ENCODE data around the gene FIZ1. TPM values are rescaled to one million over a fixed set of nuclear protein-coding genes. Genes with fewer than 3 reads are reported as not detected.

Gene FIZ1
- total and polyA plus RNA-seq, 3 experiments from 2014 or later: 4.6 to 25.8 (median 23.9) TPM

- peaks cover 12% of the 10 kb centered on the region for H3K36me3 ChIP-seq (ENCODE audit: insufficient read depth, low read length)
- POLR2A ChIA-PET: no interaction called here
- CTCF ChIA-PET: interaction anchor here (1.3 kb wide), 1 partner anchor 9 kb away, joined by 3 read pairs; no protein-coding TSS in a partner anchor
- no peaks in the 10 kb centered on the region for H3K27me3 ChIP-seq (ENCODE audit: insufficient read depth, low read length, poor library complexity, severe bottlenecking)
- H3K4me1 Mint-ChIP-seq: peaks cover 17 to 19% (median 19%) of the 10 kb centered on the region in 3 donors
- no peaks in the 10 kb centered on the region for H3K9me3 ChIP-seq (ENCODE audit: low read length)
- peak overlapping the region in 1 of 7 donors; percentile 52 for H3K4me3 Mint-ChIP-seq
- DNase-seq: no peak
- peaks cover 16% of the 10 kb centered on the region for H3K4me1 ChIP-seq (ENCODE audit: insufficient read depth, low read length)
- peaks cover 13 to 45% (median 14%) of the 10 kb centered on the region in 3 donors for H3K36me3 Mint-ChIP-seq
- no peaks in the 10 kb centered on the region for H3K9me3 Mint-ChIP-seq
- no peak overlapping the region for H3K4me3 ChIP-seq (ENCODE audit: low read length)
- no peak overlapping the region for H3K27ac Mint-ChIP-seq
- peaks cover 0 to 1% of the 10 kb centered on the region in 2 donors for H3K27me3 Mint-ChIP-seq
- H3K27ac ChIP-seq (ENCODE audit: low read depth, low read length): no peak overlapping the region
Observed at GRCh38 chr19:55597501-55597921, 1.8 kb downstream of the FIZ1 start.

- CTCF ChIA-PET: no interaction called here
- POLR2A ChIA-PET: no interaction called here
- Histone ChIP-seq H3K4me3 (ENCODE audit: low read length) (no peak overlapping the region), H3K4me1 (ENCODE audit: insufficient read depth, low read length) (peaks cover 14% of the 10 kb centered on the region), H3K27me3 (ENCODE audit: insufficient read depth, low read length, poor library complexity, severe bottlenecking) (no peaks in the 10 kb centered on the region), H3K9me3 (ENCODE audit: low read length) (no peaks in the 10 kb centered on the region), H3K27ac (ENCODE audit: low read depth, low read length) (no peak overlapping the region), H3K36me3 (ENCODE audit: insufficient read depth, low read length) (peaks cover 12% of the 10 kb centered on the region)
- DNase-seq: no peak
- peaks cover 13 to 48% (median 14%) of the 10 kb centered on the region in 3 donors for H3K36me3 Mint-ChIP-seq
- H3K4me3 Mint-ChIP-seq: peak overlapping the region in 2 of 7 donors; percentile 9 to 52
- peaks cover 0 to 2% of the 10 kb centered on the region in 2 donors for H3K27me3 Mint-ChIP-seq
- peak overlapping the region in 1 of 8 donors; percentile 54 for H3K27ac Mint-ChIP-seq
- peaks cover 13 to 14% (median 14%) of the 10 kb centered on the region in 3 donors for H3K4me1 Mint-ChIP-seq
- H3K9me3 Mint-ChIP-seq: no peaks in the 10 kb centered on the region
Observed at GRCh38 chr19:55596304-55596703, 3.0 kb downstream of the FIZ1 start.

- H3K4me1 ChIP-seq (ENCODE audit: insufficient read depth, low read length): peaks cover 7% of the 10 kb centered on the region
- no peak overlapping the region for H3K4me3 ChIP-seq (ENCODE audit: low read length)
Observed at GRCh38 chr19:55594996-55595545, 4.2 kb downstream of the FIZ1 start.

GRCh38 chr19:55593096-55593772 is 6.1 kb downstream of the FIZ1 start:
- peaks cover 13 to 34% (median 14%) of the 10 kb centered on the region in 3 donors for H3K36me3 Mint-ChIP-seq
- peaks cover 3 to 8% (median 3%) of the 10 kb centered on the region in 3 donors for H3K4me1 Mint-ChIP-seq
- peaks cover 4 to 10% of the 10 kb centered on the region in 2 donors for H3K27me3 Mint-ChIP-seq
- H3K27ac ChIP-seq (ENCODE audit: low read depth, low read length): no peak overlapping the region
- ChIA-PET CTCF (interaction anchor here (0.5 to 2.5 kb wide), 2 partner anchors 13 to 39 kb away, joined by 3 to 9 read pairs; partner anchors contain the start of gene ZNF865), POLR2A (no interaction called here)
- no peak for DNase-seq
- H3K4me3 Mint-ChIP-seq: no peak overlapping the region
- no peak overlapping the region for H3K27ac Mint-ChIP-seq
- no peak overlapping the region for H3K4me3 ChIP-seq (ENCODE audit: low read length)
- H3K27me3 ChIP-seq (ENCODE audit: insufficient read depth, low read length, poor library complexity, severe bottlenecking): no peaks in the 10 kb centered on the region
- H3K9me3 ChIP-seq (ENCODE audit: low read length): no peaks in the 10 kb centered on the region
- peaks cover 12% of the 10 kb centered on the region for H3K36me3 ChIP-seq (ENCODE audit: insufficient read depth, low read length)
- H3K9me3 Mint-ChIP-seq: no peaks in the 10 kb centered on the region
- peaks cover 2% of the 10 kb centered on the region for H3K4me1 ChIP-seq (ENCODE audit: insufficient read depth, low read length)

More at GRCh38 chr19:55594996-55595545, 4.2 kb downstream of the FIZ1 start:
- Histone ChIP-seq H3K27me3 (ENCODE audit: insufficient read depth, low read length, poor library complexity, severe bottlenecking) (no peaks in the 10 kb centered on the region), H3K27ac (ENCODE audit: low read depth, low read length) (no peak overlapping the region), H3K36me3 (ENCODE audit: insufficient read depth, low read length) (peaks cover 12% of the 10 kb centered on the region), H3K9me3 (ENCODE audit: low read length) (no peaks in the 10 kb centered on the region)
- POLR2A ChIA-PET: no interaction called here
- no peaks in the 10 kb centered on the region for H3K9me3 Mint-ChIP-seq
- DNase-seq: no peak
- H3K27me3 Mint-ChIP-seq: peaks cover 3 to 7% of the 10 kb centered on the region in 2 donors
- peak overlapping the region in 3 of 8 donors; percentile 59 to 84 (median 67) for H3K27ac Mint-ChIP-seq
- CTCF ChIA-PET: interaction anchor here (1.1 kb wide), 1 partner anchor 10 kb away, joined by 3 read pairs; no protein-coding TSS in a partner anchor
- peak overlapping the region in 1 of 7 donors; percentile 37 for H3K4me3 Mint-ChIP-seq
- H3K4me1 Mint-ChIP-seq: peaks cover 6 to 9% (median 7%) of the 10 kb centered on the region in 3 donors
- peaks cover 13 to 45% (median 14%) of the 10 kb centered on the region in 3 donors for H3K36me3 Mint-ChIP-seq

GRCh38 chr19:55592391-55593090 is 6.8 kb downstream of the FIZ1 start:
- Histone ChIP-seq H3K27me3 (ENCODE audit: insufficient read depth, low read length, poor library complexity, severe bottlenecking) (no peaks in the 10 kb centered on the region), H3K4me1 (ENCODE audit: insufficient read depth, low read length) (peaks cover 7% of the 10 kb centered on the region), H3K27ac (ENCODE audit: low read depth, low read length) (no peak overlapping the region), H3K9me3 (ENCODE audit: low read length) (no peaks in the 10 kb centered on the region), H3K4me3 (ENCODE audit: low read length) (no peak overlapping the region), H3K36me3 (ENCODE audit: insufficient read depth, low read length) (peaks cover 12% of the 10 kb centered on the region)
- ChIA-PET POLR2A (no interaction called here), CTCF (interaction anchor here (2.5 kb wide), 1 partner anchor 13 kb away, joined by 9 read pairs; the partner anchor contains the start of gene ZNF865)
- DNase-seq: no peak
- no peak overlapping the region for H3K27ac Mint-ChIP-seq
- no peak overlapping the region for H3K4me3 Mint-ChIP-seq
- peaks cover 4 to 8% (median 5%) of the 10 kb centered on the region in 3 donors for H3K4me1 Mint-ChIP-seq
- H3K36me3 Mint-ChIP-seq: peaks cover 13 to 34% (median 14%) of the 10 kb centered on the region in 3 donors
- H3K9me3 Mint-ChIP-seq: no peaks in the 10 kb centered on the region
- H3K27me3 Mint-ChIP-seq: peaks cover 4 to 10% of the 10 kb centered on the region in 2 donors

- Histone ChIP-seq H3K9me3 (ENCODE audit: low read length) (no peaks in the 10 kb centered on the region), H3K27ac (ENCODE audit: low read depth, low read length) (no peak overlapping the region), H3K4me3 (ENCODE audit: low read length) (no peak overlapping the region), H3K36me3 (ENCODE audit: insufficient read depth, low read length) (peaks cover 12% of the 10 kb centered on the region), H3K4me1 (ENCODE audit: insufficient read depth, low read length) (peaks cover 16% of the 10 kb centered on the region), H3K27me3 (ENCODE audit: insufficient read depth, low read length, poor library complexity, severe bottlenecking) (no peaks in the 10 kb centered on the region)
- ChIA-PET CTCF (no interaction called here), POLR2A (no interaction called here)
- H3K27me3 Mint-ChIP-seq: peaks cover 4 to 10% of the 10 kb centered on the region in 2 donors
- peaks cover 13 to 28% (median 14%) of the 10 kb centered on the region in 3 donors for H3K36me3 Mint-ChIP-seq
- no peak overlapping the region for H3K27ac Mint-ChIP-seq
- no peaks in the 10 kb centered on the region for H3K9me3 Mint-ChIP-seq
- DNase-seq: peak in 1 of 5 donors; percentile 20
- H3K4me1 Mint-ChIP-seq: peaks cover 14 to 16% (median 15%) of the 10 kb centered on the region in 3 donors
- H3K4me3 Mint-ChIP-seq: no peak overlapping the region
Observed at GRCh38 chr19:55591555-55591954, 7.8 kb downstream of the FIZ1 start.

GRCh38 chr19:55590617-55591016 is 8.7 kb downstream of the FIZ1 start:
- POLR2A ChIA-PET: interaction anchor here (0.7 kb wide), 1 partner anchor 44 kb away, joined by 3 read pairs; no protein-coding TSS in a partner anchor

More at GRCh38 chr19:55590617-55591016, 8.7 kb downstream of the FIZ1 start:
- peak overlapping the region in 2 of 7 donors; percentile 23 to 34 for H3K4me3 Mint-ChIP-seq
- Histone ChIP-seq H3K36me3 (ENCODE audit: insufficient read depth, low read length) (peaks cover 6% of the 10 kb centered on the region), H3K27me3 (ENCODE audit: insufficient read depth, low read length, poor library complexity, severe bottlenecking) (no peaks in the 10 kb centered on the region), H3K9me3 (ENCODE audit: low read length) (no peaks in the 10 kb centered on the region), H3K4me3 (ENCODE audit: low read length) (no peak overlapping the region), H3K4me1 (ENCODE audit: insufficient read depth, low read length) (peaks cover 22% of the 10 kb centered on the region), H3K27ac (ENCODE audit: low read depth, low read length) (no peak overlapping the region)
- no peak for DNase-seq
- H3K36me3 Mint-ChIP-seq: peaks cover 8 to 19% (median 12%) of the 10 kb centered on the region in 3 donors
- H3K4me1 Mint-ChIP-seq: peaks cover 21 to 24% (median 22%) of the 10 kb centered on the region in 3 donors
- peak overlapping the region in 1 of 8 donors; percentile 29 for H3K27ac Mint-ChIP-seq
- peaks cover 4 to 8% of the 10 kb centered on the region in 2 donors for H3K27me3 Mint-ChIP-seq
- CTCF ChIA-PET: no interaction called here
- H3K9me3 Mint-ChIP-seq: no peaks in the 10 kb centered on the region

Measured in CD8-positive, alpha-beta memory T cell (primary cell).